Measurements from ENCODE around the gene ADCY6.

DNA sequence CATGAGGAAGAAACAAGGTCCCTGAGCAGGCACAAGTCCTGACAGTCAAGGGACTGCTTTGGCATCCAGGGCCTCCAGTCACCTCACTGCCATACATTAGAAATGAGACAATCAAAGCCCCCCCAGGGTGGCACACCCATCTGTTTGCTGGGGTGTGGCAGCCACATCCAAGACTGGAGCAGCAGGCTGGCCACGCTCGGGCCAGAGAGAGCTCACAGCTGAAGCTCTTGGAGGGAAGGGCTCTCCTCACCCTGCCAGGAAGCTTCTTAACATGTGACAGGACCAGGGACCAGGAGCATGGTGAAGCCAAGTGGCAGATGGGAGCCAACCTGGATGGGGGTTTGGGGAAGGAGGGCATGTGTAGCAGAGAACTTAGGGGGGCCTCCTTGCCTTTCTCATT, 39.4 kb upstream of the ADCY6 start:
- TF ChIP-seq POLR2A (IDR thresholded peaks at IDR 0.05): no peak
- TF ChIP-seq, protein P1, sequence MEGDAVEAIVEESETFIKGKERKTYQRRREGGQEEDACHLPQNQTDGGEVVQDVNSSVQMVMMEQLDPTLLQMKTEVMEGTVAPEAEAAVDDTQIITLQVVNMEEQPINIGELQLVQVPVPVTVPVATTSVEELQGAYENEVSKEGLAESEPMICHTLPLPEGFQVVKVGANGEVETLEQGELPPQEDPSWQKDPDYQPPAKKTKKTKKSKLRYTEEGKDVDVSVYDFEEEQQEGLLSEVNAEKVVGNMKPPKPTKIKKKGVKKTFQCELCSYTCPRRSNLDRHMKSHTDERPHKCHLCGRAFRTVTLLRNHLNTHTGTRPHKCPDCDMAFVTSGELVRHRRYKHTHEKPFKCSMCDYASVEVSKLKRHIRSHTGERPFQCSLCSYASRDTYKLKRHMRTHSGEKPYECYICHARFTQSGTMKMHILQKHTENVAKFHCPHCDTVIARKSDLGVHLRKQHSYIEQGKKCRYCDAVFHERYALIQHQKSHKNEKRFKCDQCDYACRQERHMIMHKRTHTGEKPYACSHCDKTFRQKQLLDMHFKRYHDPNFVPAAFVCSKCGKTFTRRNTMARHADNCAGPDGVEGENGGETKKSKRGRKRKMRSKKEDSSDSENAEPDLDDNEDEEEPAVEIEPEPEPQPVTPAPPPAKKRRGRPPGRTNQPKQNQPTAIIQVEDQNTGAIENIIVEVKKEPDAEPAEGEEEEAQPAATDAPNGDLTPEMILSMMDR (IDR thresholded peaks at IDR 0.05): no peak

Data from adrenal gland (tissue), 5 donors.